Activated CD4-positive, alpha-beta memory T cell treated with anti-CD3 and anti-CD28 coated beads, Interleukin-2, amount 10 ng/mL, durations not matched to agents 7 days and 5 days (primary cell): ENCODE results near the gene TCP11. TPM values are rescaled to one million over a fixed set of nuclear protein-coding genes. Genes with fewer than 3 reads are reported as not detected.
A peak's percentile ranks its signal among the peaks of the same experiment; 100 is the strongest.

Experiments used
- CTCF ChIA-PET: fragments of 350-600 bp; sonication (Branson Sonifier 250); formaldehyde crosslinking; loops from one replicate; lab custom pipeline; 2021; ENCODE audit warnings: antibody characterized with exemption, inconsistent platforms; lab: Charles Lee
- POLR2A ChIA-PET: fragments of 350-600 bp; sonication (Branson Sonifier 250); formaldehyde crosslinking; loops from one replicate; lab custom pipeline; 2021; ENCODE audit warnings: antibody characterized with exemption; lab: Charles Lee
- DNase-seq: peaks from one replicate; pipeline ENCODE4 v3.0.0-alpha.2; 2020
- H3K27ac Mint-ChIP-seq: one replicate; pipeline ENCODE4 v1.8.0; 2021; ENCODE audit warnings: mild to moderate bottlenecking, mixed read lengths
- H3K27me3 Mint-ChIP-seq: one replicate; pipeline ENCODE4 v1.8.0; 2021; ENCODE audit warnings: mixed read lengths
- H3K36me3 Mint-ChIP-seq: one replicate; pipeline ENCODE4 v1.8.0; 2021; ENCODE audit warnings: low read depth, mixed read lengths
- H3K4me1 Mint-ChIP-seq: one replicate; pipeline ENCODE4 v1.8.0; 2021; ENCODE audit warnings: mixed read lengths
- H3K4me3 Mint-ChIP-seq: one replicate; pipeline ENCODE4 v1.8.0; 2021; ENCODE audit warnings: mild to moderate bottlenecking, mixed read lengths
- H3K9me3 Mint-ChIP-seq: one replicate; pipeline ENCODE4 v1.8.0; 2021; ENCODE audit warnings: mixed read lengths
- total RNA-seq, 2 experiments: library from RNA; stranded (reverse); gene quantifications; one replicate each; pipeline ENCODE4 v1.2.3, GENCODE V29; 2021

Gene TCP11
- total RNA-seq, 2 experiments from 2014 or later, result not detected

DNA sequence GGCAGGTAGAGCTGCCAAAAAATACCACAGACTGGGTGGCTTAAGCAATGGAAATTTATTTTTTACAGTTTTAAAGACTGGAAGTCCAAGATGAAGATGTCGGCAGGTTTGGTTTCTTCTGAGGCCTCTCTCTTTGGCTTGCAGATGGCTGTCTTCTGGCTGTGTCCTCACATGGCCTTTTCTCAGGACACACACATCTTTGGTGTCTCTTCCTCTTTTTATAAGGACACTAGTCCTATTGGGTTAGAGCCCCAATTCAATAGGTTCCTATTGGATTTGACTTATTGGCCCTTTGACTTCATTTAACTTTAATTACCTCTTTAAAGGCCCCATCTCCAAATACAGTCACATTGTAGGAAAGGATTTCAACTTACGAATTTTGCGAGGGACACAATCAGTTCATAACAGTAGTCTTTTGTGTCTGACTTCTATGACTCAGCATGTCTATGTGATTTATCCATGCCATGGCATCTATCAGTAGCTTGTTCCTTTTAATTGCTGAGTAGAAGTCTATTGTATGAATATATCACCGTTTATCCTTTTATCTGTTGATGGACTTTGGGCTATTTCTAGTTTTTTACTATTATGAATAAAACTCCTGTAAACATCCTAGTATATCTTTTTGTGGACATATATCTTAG is 11.0 kb upstream of the TCP11 start:
- Mint-ChIP-seq H3K36me3 (no peaks in the 10 kb centered on the region), H3K4me1 (peaks cover 36% of the 10 kb centered on the region), H3K4me3 (no peak overlapping the region), H3K9me3 (no peaks in the 10 kb centered on the region), H3K27me3 (peaks cover 8% of the 10 kb centered on the region), H3K27ac (no peak overlapping the region)
- CTCF ChIA-PET, result interaction anchor here (0.6 to 1.7 kb wide), 2 partner anchors 13 to 524 kb away, joined by 4 to 6 read pairs; no protein-coding TSS in a partner anchor
- POLR2A ChIA-PET, result no interaction called here
- DNase-seq, result no peak

DNA sequence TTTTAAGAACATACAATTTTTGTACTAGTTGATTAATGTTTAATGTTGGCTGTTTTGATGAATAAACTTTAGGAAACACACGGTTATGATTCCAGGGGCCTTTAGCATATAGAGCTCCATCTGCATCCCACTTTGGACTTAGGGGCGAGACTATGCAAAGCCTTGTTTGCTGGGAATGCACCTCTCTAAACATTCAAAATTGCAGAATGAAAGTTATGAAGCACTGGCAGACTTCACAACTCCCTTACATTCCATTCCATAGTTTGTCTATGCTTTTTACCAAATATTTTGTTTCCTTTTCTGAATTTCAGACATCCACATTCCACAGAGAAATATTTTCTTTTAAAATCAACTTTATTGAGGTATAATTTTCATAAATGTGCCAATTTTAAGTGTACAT is 10.3 kb upstream of the TCP11 start:
- H3K4me1 Mint-ChIP-seq, result peaks cover 42% of the 10 kb centered on the region
- no peak overlapping the region for H3K27ac Mint-ChIP-seq
- no peak for DNase-seq
- peaks cover 8% of the 10 kb centered on the region for H3K27me3 Mint-ChIP-seq
- H3K9me3 Mint-ChIP-seq, result no peaks in the 10 kb centered on the region
- no peaks in the 10 kb centered on the region for H3K36me3 Mint-ChIP-seq
- ChIA-PET POLR2A (interaction anchor here (1.3 kb wide), 1 partner anchor 35 kb away, joined by 3 read pairs; no protein-coding TSS in a partner anchor), CTCF (interaction anchor here (0.6 to 1.7 kb wide), 2 partner anchors 12 to 524 kb away, joined by 4 to 6 read pairs; no protein-coding TSS in a partner anchor)
- H3K4me3 Mint-ChIP-seq, result no peak overlapping the region

DNA sequence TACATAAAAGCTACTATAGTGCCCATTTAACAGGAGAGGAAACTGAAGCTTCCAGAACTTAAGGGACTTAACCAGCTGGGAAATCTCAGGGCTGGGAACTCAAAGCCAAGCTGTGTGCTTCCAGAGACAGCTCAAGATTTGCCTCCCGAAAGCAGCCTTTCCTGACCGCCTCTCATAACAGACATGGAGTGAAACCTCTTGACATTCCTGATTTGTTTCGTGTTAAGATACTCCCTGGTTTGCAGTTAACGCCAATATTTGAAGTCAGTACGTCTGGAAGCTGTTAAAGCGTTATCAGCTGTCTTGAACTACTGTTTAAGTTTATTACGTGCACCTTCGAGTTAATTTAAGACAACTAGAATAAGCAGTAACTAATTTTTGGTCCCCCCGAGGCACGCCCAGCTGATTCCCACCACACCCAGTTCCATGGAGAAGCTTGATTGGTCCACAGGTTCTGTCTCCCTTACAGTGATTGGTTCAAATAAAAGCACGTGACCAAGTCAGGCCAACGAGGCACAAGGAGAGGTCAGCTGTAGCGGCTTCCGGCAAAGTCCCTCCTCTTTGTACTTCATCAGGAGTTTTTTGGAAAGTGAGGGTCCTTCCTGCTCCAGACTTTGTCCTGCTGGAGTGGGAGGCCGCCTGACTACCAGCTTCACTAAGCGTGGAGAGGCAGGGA is 8.9 kb upstream of the TCP11 start:
- CTCF ChIA-PET, result interaction anchor here (1.1 to 3.0 kb wide), 4 partner anchors 10 to 164 kb away, joined by 4 to 16 read pairs (median 10); no protein-coding TSS in a partner anchor
- no peak for DNase-seq
- Mint-ChIP-seq H3K36me3 (no peaks in the 10 kb centered on the region), H3K27ac (no peak overlapping the region), H3K27me3 (peaks cover 3% of the 10 kb centered on the region), H3K4me3 (no peak overlapping the region), H3K9me3 (no peaks in the 10 kb centered on the region), H3K4me1 (peaks cover 42% of the 10 kb centered on the region)
- POLR2A ChIA-PET, result interaction anchor here (1.2 to 1.3 kb wide), 2 partner anchors 10 to 36 kb away, joined by 3 read pairs; no protein-coding TSS in a partner anchor

DNA sequence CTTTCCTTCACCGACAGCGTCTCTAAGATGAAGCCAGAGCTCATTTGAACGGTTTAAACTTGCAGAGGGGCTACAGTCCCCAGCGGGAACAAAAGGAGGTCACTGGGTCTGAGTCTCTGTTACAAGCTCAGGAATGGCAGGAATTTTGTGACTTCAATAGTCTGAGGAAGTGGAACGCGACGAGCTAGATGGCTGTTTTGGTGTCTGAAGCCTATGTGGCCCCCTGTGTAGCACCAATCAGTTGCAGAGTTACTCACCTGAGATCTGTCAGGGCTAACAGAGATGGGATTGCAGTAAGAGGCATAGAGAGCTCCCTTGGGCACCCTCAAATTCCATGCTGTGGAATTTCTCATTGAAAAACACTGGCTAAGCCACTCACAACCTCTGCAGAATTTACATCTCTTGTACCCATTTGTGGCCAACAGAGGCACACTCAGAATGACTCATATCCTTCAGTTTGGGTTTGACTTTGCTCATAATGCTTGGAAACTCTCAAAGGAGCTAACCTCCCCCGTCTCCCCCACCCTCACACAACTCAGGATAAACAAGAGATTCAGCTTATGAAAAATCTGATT is 7.1 kb upstream of the TCP11 start:
- peak; percentile 61 for DNase-seq
- Mint-ChIP-seq H3K27ac (peak overlapping the region; percentile 28), H3K9me3 (no peaks in the 10 kb centered on the region), H3K27me3 (peaks cover 3% of the 10 kb centered on the region), H3K4me1 (peaks cover 35% of the 10 kb centered on the region), H3K4me3 (no peak overlapping the region), H3K36me3 (no peaks in the 10 kb centered on the region)
- ChIA-PET POLR2A (interaction anchor here (0.8 to 1.7 kb wide), 7 partner anchors 13 to 612 kb away, joined by 3 to 5 read pairs (median 3); no protein-coding TSS in a partner anchor), CTCF (interaction anchor here (0.7 to 5.4 kb wide), 8 partner anchors 9 to 404 kb away, joined by 3 to 76 read pairs (median 6); no protein-coding TSS in a partner anchor)

DNA sequence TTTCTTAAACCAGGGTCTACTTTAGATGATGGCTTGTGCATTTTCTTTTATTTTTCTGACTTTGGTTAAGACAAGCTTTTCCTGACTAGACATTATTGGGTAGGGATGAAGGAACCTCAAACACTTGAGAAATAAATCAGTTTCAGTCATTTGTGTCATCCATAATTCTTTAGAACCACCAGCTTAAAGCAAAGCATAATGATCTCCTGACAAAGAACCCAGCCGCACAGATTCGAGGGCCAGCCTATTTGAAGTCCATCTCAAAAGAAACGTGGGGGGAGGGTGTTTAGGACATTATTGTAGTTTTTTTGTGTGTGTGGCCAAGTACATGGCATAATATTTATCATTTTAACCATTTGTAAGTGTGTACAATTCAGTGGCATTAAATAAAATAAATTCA is 6.3 kb upstream of the TCP11 start:
- no peak for DNase-seq
- CTCF ChIA-PET, result interaction anchor here (0.7 to 5.4 kb wide), 12 partner anchors 8 to 405 kb away, joined by 3 to 76 read pairs (median 4); no protein-coding TSS in a partner anchor
- POLR2A ChIA-PET, result interaction anchor here (1.1 to 1.7 kb wide), 5 partner anchors 26 to 260 kb away, joined by 3 to 5 read pairs (median 3); partner anchors contain the start of gene TAF11
- H3K27me3 Mint-ChIP-seq, result peaks cover 4% of the 10 kb centered on the region
- H3K36me3 Mint-ChIP-seq, result no peaks in the 10 kb centered on the region
- H3K27ac Mint-ChIP-seq, result no peak overlapping the region
- H3K4me1 Mint-ChIP-seq, result peaks cover 36% of the 10 kb centered on the region
- no peak overlapping the region for H3K4me3 Mint-ChIP-seq
- H3K9me3 Mint-ChIP-seq, result no peaks in the 10 kb centered on the region

DNA sequence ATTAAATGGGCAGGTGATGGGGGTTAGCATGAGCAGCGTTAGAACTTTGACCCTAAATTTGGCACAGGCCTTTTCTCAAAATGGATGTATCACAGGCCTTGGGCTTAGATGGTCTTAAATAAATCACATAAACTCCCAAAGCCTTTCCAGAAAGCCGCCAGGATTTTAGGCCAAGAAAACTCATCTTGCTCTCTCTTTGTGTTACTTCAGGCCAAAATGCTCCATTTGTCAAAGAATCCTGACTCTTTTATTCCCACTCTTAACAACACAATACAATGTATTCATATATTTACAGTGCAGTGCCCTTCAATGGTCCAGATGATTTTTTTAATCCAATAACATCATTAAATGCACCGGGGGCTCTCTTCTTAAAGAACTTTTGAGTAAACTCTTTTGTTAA is 5.9 kb upstream of the TCP11 start:
- ChIA-PET POLR2A (interaction anchor here (0.6 to 1.7 kb wide), 4 partner anchors 41 to 259 kb away, joined by 3 to 4 read pairs (median 3); partner anchors contain the start of gene TAF11), CTCF (interaction anchor here (0.7 to 5.4 kb wide), 10 partner anchors 13 to 538 kb away, joined by 3 to 76 read pairs (median 4); no protein-coding TSS in a partner anchor)
- Mint-ChIP-seq H3K9me3 (no peaks in the 10 kb centered on the region), H3K27ac (no peak overlapping the region), H3K4me1 (peaks cover 39% of the 10 kb centered on the region), H3K36me3 (no peaks in the 10 kb centered on the region), H3K27me3 (peaks cover 4% of the 10 kb centered on the region), H3K4me3 (no peak overlapping the region)
- no peak for DNase-seq

DNA sequence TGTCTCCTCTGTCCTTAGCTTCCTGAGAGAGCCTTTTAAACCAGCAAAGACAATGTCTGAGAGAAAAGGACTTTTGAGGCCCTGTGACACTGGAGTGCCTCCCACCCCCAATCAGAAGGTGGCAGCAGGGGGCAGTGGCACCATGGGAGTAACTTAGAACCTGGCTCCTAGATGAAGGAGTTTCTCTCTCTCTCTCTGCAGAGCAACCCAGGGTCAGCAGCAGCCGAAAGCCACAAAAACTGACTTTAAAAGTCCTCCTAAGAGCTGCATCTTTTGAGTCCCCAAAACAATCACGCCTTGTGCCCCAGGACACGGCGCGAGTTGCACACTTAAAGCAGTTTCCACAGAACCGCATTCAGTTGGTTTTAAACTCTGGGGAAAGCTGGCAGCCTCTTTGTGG is 5.3 kb upstream of the TCP11 start:
- no peaks in the 10 kb centered on the region for H3K9me3 Mint-ChIP-seq
- no peaks in the 10 kb centered on the region for H3K36me3 Mint-ChIP-seq
- peaks cover 42% of the 10 kb centered on the region for H3K4me1 Mint-ChIP-seq
- peak; percentile 48 for DNase-seq
- POLR2A ChIA-PET, result interaction anchor here (0.6 to 1.7 kb wide), 3 partner anchors 42 to 259 kb away, joined by 3 to 4 read pairs (median 3); partner anchors contain the start of gene TAF11
- CTCF ChIA-PET, result interaction anchor here (0.7 to 5.4 kb wide), 8 partner anchors 25 to 537 kb away, joined by 3 to 76 read pairs (median 4); no protein-coding TSS in a partner anchor
- peaks cover 7% of the 10 kb centered on the region for H3K27me3 Mint-ChIP-seq
- H3K27ac Mint-ChIP-seq, result no peak overlapping the region
- no peak overlapping the region for H3K4me3 Mint-ChIP-seq

DNA sequence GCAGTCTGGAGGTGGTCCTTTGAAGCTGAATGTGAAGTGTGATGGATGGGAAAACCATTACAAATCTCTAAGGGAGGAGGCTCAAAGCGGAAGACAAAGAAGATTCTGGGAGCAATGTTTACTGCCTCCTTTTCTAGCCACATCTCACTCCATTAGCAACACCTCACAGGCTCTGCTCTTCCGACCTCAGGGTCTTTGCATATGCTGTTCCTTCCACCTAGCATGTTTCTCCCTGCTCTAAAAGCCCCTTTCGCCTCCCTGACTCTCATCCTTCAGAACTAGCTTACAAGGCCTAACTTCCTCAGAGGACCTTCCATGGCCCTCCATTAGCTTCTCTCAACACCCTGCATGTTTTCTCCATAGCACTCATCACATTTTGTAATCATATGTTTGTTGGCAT is 4.6 kb upstream of the TCP11 start:
- H3K27ac Mint-ChIP-seq, result no peak overlapping the region
- peaks cover 8% of the 10 kb centered on the region for H3K27me3 Mint-ChIP-seq
- no peak for DNase-seq
- no peaks in the 10 kb centered on the region for H3K9me3 Mint-ChIP-seq
- H3K4me1 Mint-ChIP-seq, result peaks cover 43% of the 10 kb centered on the region
- POLR2A ChIA-PET, result no interaction called here
- CTCF ChIA-PET, result interaction anchor here (0.6 to 5.4 kb wide), 6 partner anchors 56 to 536 kb away, joined by 3 to 76 read pairs (median 6); no protein-coding TSS in a partner anchor
- no peak overlapping the region for H3K4me3 Mint-ChIP-seq
- H3K36me3 Mint-ChIP-seq, result no peaks in the 10 kb centered on the region

DNA sequence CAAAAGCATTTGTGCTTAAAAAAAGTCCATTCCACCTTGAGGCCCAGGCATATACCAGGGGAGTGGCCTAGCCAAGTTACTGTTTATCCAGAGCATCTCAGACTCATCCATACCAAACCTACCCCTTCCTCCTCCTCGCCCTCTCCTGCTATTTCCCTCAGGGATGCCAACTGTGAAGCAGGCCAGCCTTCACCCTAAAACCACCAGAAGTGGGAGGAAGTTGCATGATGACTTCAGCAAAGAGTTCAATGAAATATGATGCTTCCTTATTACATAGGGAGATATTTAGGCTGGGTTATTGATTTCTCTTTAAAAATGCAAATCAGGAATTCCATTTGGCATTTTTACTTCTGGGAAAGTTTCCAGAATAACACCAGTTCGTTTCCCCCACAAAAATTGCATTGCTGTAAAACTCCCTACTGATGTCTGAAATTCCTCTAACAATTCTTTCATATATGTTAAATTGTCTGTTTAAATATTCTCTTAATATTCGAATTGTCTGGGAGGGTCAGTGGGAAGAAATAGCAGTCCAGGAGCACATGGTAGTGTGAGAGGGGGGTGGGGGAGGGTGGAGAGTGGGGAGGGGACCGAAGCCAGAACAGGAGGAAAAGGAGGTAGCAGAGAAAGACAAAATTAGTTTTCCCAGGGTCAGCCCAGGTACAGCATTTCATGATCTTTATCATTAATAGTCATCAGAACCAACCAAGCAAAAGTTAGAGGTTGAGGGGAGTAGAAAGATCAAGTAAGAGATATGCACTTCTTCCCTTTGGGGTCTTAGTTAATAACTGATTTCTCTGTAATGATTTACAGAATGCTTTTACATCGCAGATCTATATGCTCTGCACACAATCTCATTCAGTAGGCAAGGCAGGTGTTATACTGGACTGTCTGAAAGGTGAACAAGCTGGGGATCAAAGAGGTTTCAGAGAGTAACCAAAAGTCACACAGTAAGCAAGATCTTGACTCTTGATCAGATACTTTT is 1.7 kb upstream of the TCP11 start:
- CTCF ChIA-PET, result no interaction called here
- no peak overlapping the region for H3K4me3 Mint-ChIP-seq
- peaks cover 23% of the 10 kb centered on the region for H3K27me3 Mint-ChIP-seq
- no peak for DNase-seq
- H3K36me3 Mint-ChIP-seq, result no peaks in the 10 kb centered on the region
- POLR2A ChIA-PET, result no interaction called here
- no peaks in the 10 kb centered on the region for H3K9me3 Mint-ChIP-seq
- H3K4me1 Mint-ChIP-seq, result peaks cover 36% of the 10 kb centered on the region
- no peak overlapping the region for H3K27ac Mint-ChIP-seq

DNA sequence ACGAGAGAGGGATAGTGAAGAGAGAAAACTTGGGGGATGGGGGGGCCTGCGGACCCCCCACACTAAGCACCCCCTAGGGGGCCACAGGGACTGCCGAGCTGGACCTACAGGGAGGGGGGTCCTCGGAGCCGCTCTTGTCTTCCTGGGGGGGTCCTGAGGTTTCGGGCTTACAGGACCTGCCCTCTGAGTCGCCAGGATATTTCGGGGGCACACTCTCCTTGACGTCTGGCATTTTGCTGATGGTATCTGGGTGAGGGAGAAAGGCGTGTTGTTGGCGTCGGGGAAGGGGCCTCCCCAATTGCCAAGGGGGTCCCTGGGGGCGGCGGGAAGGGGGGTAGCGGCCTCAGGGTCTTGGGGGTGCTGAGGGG is 516 bp downstream of the TCP11 start:
- ChIA-PET CTCF (interaction anchor here (0.7 to 4.6 kb wide), 23 partner anchors 9 to 681 kb away, joined by 3 to 54 read pairs (median 5); partner anchors contain the start of gene TAF11), POLR2A (interaction anchor here (1.2 to 1.3 kb wide), 2 partner anchors 10 to 154 kb away, joined by 3 read pairs; no protein-coding TSS in a partner anchor)
- H3K27me3 Mint-ChIP-seq, result peaks cover 22% of the 10 kb centered on the region
- H3K4me3 Mint-ChIP-seq, result no peak overlapping the region
- H3K4me1 Mint-ChIP-seq, result peaks cover 23% of the 10 kb centered on the region
- no peak for DNase-seq
- H3K36me3 Mint-ChIP-seq, result no peaks in the 10 kb centered on the region
- no peaks in the 10 kb centered on the region for H3K9me3 Mint-ChIP-seq
- no peak overlapping the region for H3K27ac Mint-ChIP-seq

DNA sequence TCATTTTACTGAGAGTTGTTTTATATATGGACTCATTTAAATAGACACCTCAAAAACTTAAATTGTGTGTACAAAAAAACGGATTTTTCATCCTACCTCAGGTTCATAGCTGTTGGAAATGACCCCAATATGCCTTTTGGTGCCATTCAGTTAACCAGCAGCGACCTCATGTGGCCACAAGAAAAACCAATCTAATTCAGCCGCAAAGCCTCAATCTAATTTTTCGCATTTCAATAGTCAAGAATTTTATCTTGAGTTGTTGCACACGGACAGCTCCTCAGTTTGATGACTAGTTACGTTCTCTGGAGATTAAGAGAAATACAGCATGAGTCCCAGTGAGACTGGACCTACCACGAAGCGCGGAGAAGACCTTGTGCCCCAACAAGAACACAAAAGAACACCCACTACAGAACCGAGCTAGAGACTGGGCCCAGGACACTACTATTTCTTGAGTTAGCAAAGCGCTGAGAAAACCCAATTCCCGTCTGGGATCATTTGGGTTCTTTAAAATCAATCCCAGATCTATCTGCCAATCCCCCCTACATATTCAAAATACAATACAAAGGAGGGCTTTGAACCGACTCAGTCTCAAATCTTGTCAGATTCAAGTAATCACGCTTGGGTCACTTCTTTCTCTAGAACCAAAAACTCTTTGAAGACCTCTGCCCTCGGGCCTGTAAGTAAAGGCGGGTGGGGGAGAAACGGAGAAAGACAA is 1.1 kb downstream of the TCP11 start:
- H3K27me3 Mint-ChIP-seq, result peaks cover 22% of the 10 kb centered on the region
- H3K27ac Mint-ChIP-seq, result no peak overlapping the region
- ChIA-PET CTCF (interaction anchor here (0.7 to 4.6 kb wide), 32 partner anchors 9 to 680 kb away, joined by 3 to 54 read pairs (median 4); partner anchors contain the start of genes ANKS1A and TAF11), POLR2A (interaction anchor here (1.2 to 1.3 kb wide), 2 partner anchors 10 to 153 kb away, joined by 3 read pairs; no protein-coding TSS in a partner anchor)
- no peak overlapping the region for H3K4me3 Mint-ChIP-seq
- H3K36me3 Mint-ChIP-seq, result no peaks in the 10 kb centered on the region
- DNase-seq, result peak; percentile 57
- peaks cover 23% of the 10 kb centered on the region for H3K4me1 Mint-ChIP-seq
- no peaks in the 10 kb centered on the region for H3K9me3 Mint-ChIP-seq
